B cell (primary cell): Measurements from ENCODE around the gene LCN1.

Experiments used
- CTCF ChIP-seq: fragments of 200-600 bp; IDR thresholded peaks from one replicate; pipeline ENCODE4 v1.8.0; 2022; ENCODE audit warnings: antibody characterized with exemption, mild to moderate bottlenecking
- EZH2 ChIP-seq: IDR thresholded peaks from 2 replicates; pipeline ENCODE4 v1.6.1; 2012; ENCODE audit warnings: borderline replicate concordance, low read depth, mild to moderate bottlenecking, moderate library complexity, low read length; ENCODE audit not compliant: insufficient read depth, poor library complexity, severe bottlenecking

GRCh38 chr9:135486267-135487065 lies 34.8 kb upstream of the LCN1 start:
- TF ChIP-seq CTCF (no peak), EZH2 (no peak)
